ENCODE data around the gene SERPINE2.
"Not testable (repeated sequence)": the region's sequence is repeated elsewhere in the genome, so short reads cannot be mapped to it uniquely, and the experiment has no call there.

The SERPINE2 gene

GRCh38 chr2:224009605-224010315 is 29.3 kb downstream of the SERPINE2 start:
- no peak for DNase-seq

- DNase-seq: no peak
These were observed 30.3 kb downstream of the SERPINE2 start for GRCh38 chr2:224008702-224009261.

- DNase-seq: no peak
These were observed 34.9 kb downstream of the SERPINE2 start for GRCh38 chr2:224004105-224004695.

- not testable (repeated sequence) for DNase-seq
These were observed 38.4 kb downstream of the SERPINE2 start for GRCh38 chr2:224000662-224001061.

- DNase-seq: no peak
These were observed 39.2 kb downstream of the SERPINE2 start for GRCh38 chr2:223999862-224000261.

GRCh38 chr2:223998948-223999347 is 40.1 kb downstream of the SERPINE2 start:
- DNase-seq: no peak

- no peak for DNase-seq
These were observed 41.1 kb downstream of the SERPINE2 start for GRCh38 chr2:223997938-223998337.

- DNase-seq: no peak
These were observed 42.7 kb downstream of the SERPINE2 start for GRCh38 chr2:223996391-223996790.

GRCh38 chr2:223995569-223995968 is 43.5 kb downstream of the SERPINE2 start:
- DNase-seq: no peak

- no peak for DNase-seq
These were observed 44.4 kb downstream of the SERPINE2 start for GRCh38 chr2:223994562-223995162.

- peak; percentile 59 to 70 for DNase-seq
These were observed 45.4 kb downstream of the SERPINE2 start for GRCh38 chr2:223993634-223994232.

GRCh38 chr2:223991611-223992010 is 47.5 kb downstream of the SERPINE2 start:
- no peak for DNase-seq

GRCh38 chr2:223989856-223990232 is 49.2 kb downstream of the SERPINE2 start:
- no peak for DNase-seq

- DNase-seq: no peak
These were observed 49.8 kb downstream of the SERPINE2 start for GRCh38 chr2:223989206-223989855.

- no peak for DNase-seq
These were observed 57.8 kb downstream of the SERPINE2 start for GRCh38 chr2:223981241-223981640.

GRCh38 chr2:223980803-223981202 is 58.3 kb downstream of the SERPINE2 start:
- no peak for DNase-seq

GRCh38 chr2:223980397-223980735 is 58.7 kb downstream of the SERPINE2 start:
- no peak for DNase-seq

- no peak for DNase-seq
These were observed 59.2 kb downstream of the SERPINE2 start for GRCh38 chr2:223979730-223980396.

GRCh38 chr2:223978451-223978850 is 60.6 kb downstream of the SERPINE2 start:
- no peak for DNase-seq

- no peak for DNase-seq
These were observed 62.4 kb downstream of the SERPINE2 start for GRCh38 chr2:223976635-223977226.

GRCh38 chr2:223973606-223974005 is 65.5 kb downstream of the SERPINE2 start:
- no peak for DNase-seq

- DNase-seq: no peak
These were observed 66.4 kb downstream of the SERPINE2 start for GRCh38 chr2:223972656-223973102.

All from stimulated activated CD4-positive, alpha-beta T cell treated with anti-CD3 and anti-CD28 coated beads, Interleukin-2, amount 100 ng/mL, for 24 hours (primary cell).